ENCODE measurements around the gene SYMPK.

Gene SYMPK

GRCh38 chr19:45770192-45771101 is 92.5 kb downstream of the SYMPK start:
- H3K9me3 ChIP-seq: no peaks in the 10 kb centered on the region
- H3K27ac ChIP-seq: no peak overlapping the region
- peaks cover 100% of the 10 kb centered on the region for H3K27me3 ChIP-seq
- no peaks in the 10 kb centered on the region for H3K36me3 ChIP-seq
- peaks cover 29 to 34% of the 10 kb centered on the region in 2 experiments for H3K4me1 ChIP-seq (ENCODE audit: control insufficient read depth in 1 of 2, insufficient read depth in 1 of 2, low read depth in 1 of 2, low read length in 1 of 2)
- peak; percentile 91 for TF ChIP-seq CTCF (IDR thresholded peaks at IDR 0.05)
- peak overlapping the region; percentile 58 to 86 for H3K4me3 ChIP-seq (ENCODE audit: low read depth in 1 of 2, low read length in 1 of 2)

GRCh38 chr19:45769821-45770191 is 93.1 kb downstream of the SYMPK start:
- TF ChIP-seq CTCF (IDR thresholded peaks at IDR 0.05): no peak
- peaks cover 29 to 34% of the 10 kb centered on the region in 2 experiments for H3K4me1 ChIP-seq (ENCODE audit: control insufficient read depth in 1 of 2, insufficient read depth in 1 of 2, low read depth in 1 of 2, low read length in 1 of 2)
- peak overlapping the region; percentile 58 to 86 for H3K4me3 ChIP-seq (ENCODE audit: low read depth in 1 of 2, low read length in 1 of 2)
- H3K27me3 ChIP-seq: peaks cover 100% of the 10 kb centered on the region
- no peaks in the 10 kb centered on the region for H3K36me3 ChIP-seq
- H3K9me3 ChIP-seq: no peaks in the 10 kb centered on the region
- no peak overlapping the region for H3K27ac ChIP-seq

- peak within 1 kb of the TSS; percentile 58 to 86 for H3K4me3 ChIP-seq (ENCODE audit: low read depth in 1 of 2, low read length in 1 of 2)
- H3K27me3 ChIP-seq: peaks cover 100% of the 10 kb centered on the region
- H3K9me3 ChIP-seq: no peaks in the 10 kb centered on the region
- H3K4me1 ChIP-seq (ENCODE audit: control insufficient read depth in 1 of 2, insufficient read depth in 1 of 2, low read depth in 1 of 2, low read length in 1 of 2): peaks cover 29 to 34% of the 10 kb centered on the region in 2 experiments
- H3K36me3 ChIP-seq: no peaks in the 10 kb centered on the region
- TF ChIP-seq CTCF (IDR thresholded peaks at IDR 0.05): no peak
- H3K27ac ChIP-seq: no peak within 1 kb of the TSS
These were observed 93.8 kb downstream of the SYMPK start, which contains the start of gene SIX5 for GRCh38 chr19:45768984-45769782. Gene SIX5 (minus strand): TSS chr19:45769252. CDS start chr19:45768844, 408 bp downstream.

- H3K4me3 ChIP-seq (ENCODE audit: low read depth in 1 of 2, low read length in 1 of 2): peak overlapping the region; percentile 58 to 86
- no peak for TF ChIP-seq CTCF (IDR thresholded peaks at IDR 0.05)
- H3K27me3 ChIP-seq: peaks cover 100% of the 10 kb centered on the region
- no peaks in the 10 kb centered on the region for H3K36me3 ChIP-seq
- no peaks in the 10 kb centered on the region for H3K9me3 ChIP-seq
- no peak overlapping the region for H3K27ac ChIP-seq
- peaks cover 29 to 34% of the 10 kb centered on the region in 2 experiments for H3K4me1 ChIP-seq (ENCODE audit: control insufficient read depth in 1 of 2, insufficient read depth in 1 of 2, low read depth in 1 of 2, low read length in 1 of 2)
These were observed 94.3 kb downstream of the SYMPK start for GRCh38 chr19:45768655-45768983.

- TF ChIP-seq CTCF (IDR thresholded peaks at IDR 0.05): no peak
- Histone ChIP-seq H3K27me3 (peaks cover 100% of the 10 kb centered on the region), H3K9me3 (no peaks in the 10 kb centered on the region), H3K4me3 (ENCODE audit: low read depth in 1 of 2, low read length in 1 of 2) (peak overlapping the region in 1 of 2 experiments; percentile 86), H3K27ac (no peak overlapping the region), H3K36me3 (no peaks in the 10 kb centered on the region), H3K4me1 (ENCODE audit: control insufficient read depth in 1 of 2, insufficient read depth in 1 of 2, low read depth in 1 of 2, low read length in 1 of 2) (peaks cover 29 to 34% of the 10 kb centered on the region in 2 experiments)
These were observed 94.9 kb downstream of the SYMPK start for GRCh38 chr19:45767881-45768654.

Measured in neutrophil (primary cell).